Fibroblast of the aortic adventitia (primary cell): ENCODE data around the gene COL4A1. TPM values are rescaled to one million over a fixed set of nuclear protein-coding genes. Genes with fewer than 3 reads are reported as not detected.

Experiments
- DNase-seq: peaks from one replicate; pipeline ENCODE4 v3.0.0-alpha.2; 2010; ENCODE audit warnings: low read depth
- H3K4me3 ChIP-seq: 2 replicates; pipeline ENCODE4 v1.5.1; 2011; ENCODE audit warnings: low read depth, mild to moderate bottlenecking, control low read depth, low read length, moderate library complexity
- total RNA-seq: library from RNA; depleted of rRNA; stranded (reverse); fragments of >200 nt; gene quantifications from 2 replicates; pipeline ENCODE4 v1.2.3, GENCODE V29; 2012; ENCODE audit warnings: low replicate concordance
- TF ChIP-seq, protein P1 (sequence below): IDR thresholded peaks from 2 replicates; pipeline ENCODE4 v1.5.1; 2011; ENCODE audit warnings: mild to moderate bottlenecking, low read length, control low read depth, inconsistent platforms; ENCODE audit not compliant: insufficient read depth

The COL4A1 gene
- total RNA-seq, 1 donor: 43.7 TPM

DNA sequence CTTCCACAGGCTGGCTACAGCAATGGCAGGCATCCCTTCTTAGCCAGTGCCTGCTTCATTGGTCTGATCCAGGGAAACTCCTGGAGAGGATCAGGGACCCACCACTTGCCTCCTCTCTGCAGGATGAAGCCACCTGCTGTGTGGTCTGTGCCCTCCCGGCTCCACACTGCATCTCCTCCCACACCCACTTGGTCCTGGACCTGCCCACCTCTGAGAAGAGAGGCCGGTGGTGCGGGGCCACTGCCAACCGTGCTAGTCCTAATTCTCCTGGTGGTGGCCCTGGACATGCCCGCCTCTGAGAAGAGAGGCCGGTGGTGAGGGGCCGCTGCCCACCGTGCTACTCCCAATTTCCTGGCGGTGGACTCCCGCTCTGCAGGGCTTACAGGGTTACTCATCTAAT is 98.8 kb downstream of the COL4A1 start:
- TF ChIP-seq, protein P1, sequence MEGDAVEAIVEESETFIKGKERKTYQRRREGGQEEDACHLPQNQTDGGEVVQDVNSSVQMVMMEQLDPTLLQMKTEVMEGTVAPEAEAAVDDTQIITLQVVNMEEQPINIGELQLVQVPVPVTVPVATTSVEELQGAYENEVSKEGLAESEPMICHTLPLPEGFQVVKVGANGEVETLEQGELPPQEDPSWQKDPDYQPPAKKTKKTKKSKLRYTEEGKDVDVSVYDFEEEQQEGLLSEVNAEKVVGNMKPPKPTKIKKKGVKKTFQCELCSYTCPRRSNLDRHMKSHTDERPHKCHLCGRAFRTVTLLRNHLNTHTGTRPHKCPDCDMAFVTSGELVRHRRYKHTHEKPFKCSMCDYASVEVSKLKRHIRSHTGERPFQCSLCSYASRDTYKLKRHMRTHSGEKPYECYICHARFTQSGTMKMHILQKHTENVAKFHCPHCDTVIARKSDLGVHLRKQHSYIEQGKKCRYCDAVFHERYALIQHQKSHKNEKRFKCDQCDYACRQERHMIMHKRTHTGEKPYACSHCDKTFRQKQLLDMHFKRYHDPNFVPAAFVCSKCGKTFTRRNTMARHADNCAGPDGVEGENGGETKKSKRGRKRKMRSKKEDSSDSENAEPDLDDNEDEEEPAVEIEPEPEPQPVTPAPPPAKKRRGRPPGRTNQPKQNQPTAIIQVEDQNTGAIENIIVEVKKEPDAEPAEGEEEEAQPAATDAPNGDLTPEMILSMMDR: no peak
- DNase-seq: no peak
- H3K4me3 ChIP-seq: no peak overlapping the region

DNA sequence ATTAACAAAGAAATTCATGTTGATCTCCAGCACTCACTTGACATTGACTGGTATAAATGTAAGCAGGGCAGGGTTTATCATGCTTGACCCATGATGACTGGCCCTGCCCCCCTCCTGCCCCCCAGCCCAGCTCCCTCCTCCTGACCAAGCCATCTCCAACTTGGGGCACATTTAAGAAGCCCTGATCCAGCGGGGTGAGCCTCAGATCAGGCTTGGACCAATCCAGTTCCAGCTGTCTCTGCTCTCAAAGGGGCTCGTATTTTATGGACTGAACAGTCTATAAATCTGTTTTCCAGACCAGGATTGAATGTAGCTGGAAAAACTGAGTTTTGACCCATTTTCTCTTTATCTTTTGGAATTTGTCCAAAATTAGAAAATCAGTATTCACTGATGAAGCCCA is 100.0 kb downstream of the COL4A1 start:
- TF ChIP-seq, protein P1: no peak
- no peak for DNase-seq
- no peak overlapping the region for H3K4me3 ChIP-seq

- no peak for DNase-seq
- TF ChIP-seq, protein P1: no peak
- H3K4me3 ChIP-seq: no peak overlapping the region
Measured at GRCh38 chr13:110206185-110206584, 100.8 kb downstream of the COL4A1 start.

GRCh38 chr13:110201114-110201513 is 105.8 kb downstream of the COL4A1 start:
- no peak for DNase-seq
- TF ChIP-seq, protein P1: no peak
- H3K4me3 ChIP-seq: no peak overlapping the region

- no peak for DNase-seq
- no peak overlapping the region for H3K4me3 ChIP-seq
- TF ChIP-seq, protein P1: no peak
Measured at GRCh38 chr13:110200276-110200870, 106.6 kb downstream of the COL4A1 start.

DNA sequence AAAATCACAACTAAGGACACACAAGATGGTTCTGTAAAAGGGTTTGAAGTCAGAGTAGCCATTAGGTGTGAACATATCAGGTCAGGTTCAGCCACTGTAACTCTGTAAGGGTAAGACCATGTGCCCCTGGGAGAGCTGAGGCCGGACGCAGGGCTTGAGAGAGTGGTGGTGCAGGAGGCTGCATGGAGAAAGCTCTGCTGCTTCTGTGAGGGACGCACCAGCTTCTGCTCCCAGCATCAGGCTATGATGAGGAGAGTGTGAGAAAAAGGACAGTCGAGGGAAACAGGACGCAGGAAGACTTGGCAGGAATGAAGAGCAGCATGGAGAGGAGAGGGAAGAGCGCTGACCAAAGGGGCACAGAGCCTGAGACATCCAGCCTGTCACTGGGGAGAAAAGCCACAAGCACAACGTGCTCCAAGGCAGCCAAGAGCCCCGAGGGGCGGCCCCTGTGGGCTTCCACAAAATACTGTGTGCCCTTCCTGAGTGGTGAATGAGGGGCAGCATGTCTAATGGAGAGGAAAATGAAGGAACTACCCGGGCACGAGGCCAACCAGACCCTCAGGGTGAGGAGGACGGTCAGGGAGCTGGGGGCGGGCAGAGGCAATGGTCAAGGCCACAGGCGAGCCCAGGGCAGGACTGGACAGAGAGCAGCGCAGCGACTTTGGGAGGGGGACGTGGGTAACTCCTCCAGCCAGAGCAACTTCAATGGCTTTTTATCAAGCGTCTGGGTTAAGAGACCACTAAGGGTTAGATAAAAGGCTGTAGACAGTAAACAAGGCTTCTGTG is 107.7 kb downstream of the COL4A1 start:
- DNase-seq: no peak
- TF ChIP-seq, protein P1: no peak
- no peak overlapping the region for H3K4me3 ChIP-seq
